ENCODE results near the gene ZBTB38. TPM values are rescaled to one million over a fixed set of nuclear protein-coding genes. Genes with fewer than 3 reads are reported as not detected.

Gene ZBTB38
- total RNA-seq, 4 donors from 2014 or later, result 121 to 171 (median 150) TPM

DNA sequence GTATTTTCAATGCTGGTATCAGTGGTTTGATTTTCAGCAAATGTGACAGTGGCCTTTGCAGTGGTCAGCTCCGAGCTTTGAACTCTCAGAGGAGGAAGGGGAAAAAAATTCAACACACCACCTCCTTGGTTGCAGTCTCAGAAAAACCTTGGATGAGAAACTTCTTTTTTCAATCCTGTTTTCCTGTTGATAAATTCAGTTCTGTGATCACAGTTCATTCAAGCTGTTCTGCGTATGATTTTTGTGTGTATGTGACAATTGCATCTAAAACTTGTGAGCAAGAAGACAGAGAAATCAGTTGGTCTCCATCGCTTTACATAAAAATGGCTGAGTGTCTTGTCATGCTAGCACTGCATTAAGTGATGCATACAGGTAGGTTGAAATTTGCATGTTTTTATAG is 19.2 kb downstream of the ZBTB38 start:
- peak overlapping the region in 1 of 4 donors; percentile 72 for H3K27ac ChIP-seq
- peaks cover 0 to 54% (median 6%) of the 10 kb centered on the region in 4 donors for H3K4me1 ChIP-seq
- H3K9me3 ChIP-seq, result no peaks in the 10 kb centered on the region
- 90 to 93% methylated on average over 3 of the region's 3 CpGs for WGBS, 2 donors
- DNase-seq (ENCODE audit: low spot score in 2 of 2), result no peak
- no peaks in the 10 kb centered on the region for H3K36me3 ChIP-seq
- no peaks in the 10 kb centered on the region for H3K27me3 ChIP-seq
- TF ChIP-seq EP300 (IDR thresholded peaks at IDR 0.05) (no peak), POLR2A (IDR thresholded peaks at IDR 0.05) (no peak)
- TF ChIP-seq, protein P1, sequence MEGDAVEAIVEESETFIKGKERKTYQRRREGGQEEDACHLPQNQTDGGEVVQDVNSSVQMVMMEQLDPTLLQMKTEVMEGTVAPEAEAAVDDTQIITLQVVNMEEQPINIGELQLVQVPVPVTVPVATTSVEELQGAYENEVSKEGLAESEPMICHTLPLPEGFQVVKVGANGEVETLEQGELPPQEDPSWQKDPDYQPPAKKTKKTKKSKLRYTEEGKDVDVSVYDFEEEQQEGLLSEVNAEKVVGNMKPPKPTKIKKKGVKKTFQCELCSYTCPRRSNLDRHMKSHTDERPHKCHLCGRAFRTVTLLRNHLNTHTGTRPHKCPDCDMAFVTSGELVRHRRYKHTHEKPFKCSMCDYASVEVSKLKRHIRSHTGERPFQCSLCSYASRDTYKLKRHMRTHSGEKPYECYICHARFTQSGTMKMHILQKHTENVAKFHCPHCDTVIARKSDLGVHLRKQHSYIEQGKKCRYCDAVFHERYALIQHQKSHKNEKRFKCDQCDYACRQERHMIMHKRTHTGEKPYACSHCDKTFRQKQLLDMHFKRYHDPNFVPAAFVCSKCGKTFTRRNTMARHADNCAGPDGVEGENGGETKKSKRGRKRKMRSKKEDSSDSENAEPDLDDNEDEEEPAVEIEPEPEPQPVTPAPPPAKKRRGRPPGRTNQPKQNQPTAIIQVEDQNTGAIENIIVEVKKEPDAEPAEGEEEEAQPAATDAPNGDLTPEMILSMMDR (IDR thresholded peaks at IDR 0.05), result no peak
- H3K4me3 ChIP-seq, result no peak overlapping the region

DNA sequence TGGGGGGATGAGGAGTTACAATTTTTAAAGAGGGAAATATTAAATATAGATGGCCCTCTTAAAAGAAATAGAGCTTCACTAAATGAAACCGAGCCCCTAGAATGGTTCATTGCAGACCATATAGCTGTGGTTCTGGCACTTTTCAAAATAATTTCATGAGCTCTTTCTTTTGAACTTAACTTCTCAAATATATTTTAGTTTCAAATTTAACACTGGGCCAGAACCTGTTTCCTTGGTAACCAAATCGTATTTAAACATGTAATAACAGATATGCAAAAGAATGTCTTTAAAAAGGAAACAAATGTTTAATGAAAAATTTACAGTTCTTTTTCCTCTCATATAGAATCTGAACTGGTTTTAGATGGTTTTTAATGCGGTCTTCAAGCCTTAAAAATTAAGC is 20.1 kb downstream of the ZBTB38 start:
- DNase-seq (ENCODE audit: low spot score in 2 of 2), result no peak
- TF ChIP-seq EP300 (IDR thresholded peaks at IDR 0.05), result no peak
- no peak for TF ChIP-seq POLR2A (IDR thresholded peaks at IDR 0.05)
- TF ChIP-seq, protein P1 (IDR thresholded peaks at IDR 0.05), result no peak
- Histone ChIP-seq H3K4me3 (no peak overlapping the region), H3K4me1 (peaks cover 0 to 62% (median 6%) of the 10 kb centered on the region in 4 donors), H3K27ac (peak overlapping the region in 2 of 4 donors; percentile 28 to 41), H3K9me3 (no peaks in the 10 kb centered on the region), H3K27me3 (no peaks in the 10 kb centered on the region), H3K36me3 (no peaks in the 10 kb centered on the region)
- 67 to 85% methylated on average over 3 of the region's 3 CpGs for WGBS, 2 donors

DNA sequence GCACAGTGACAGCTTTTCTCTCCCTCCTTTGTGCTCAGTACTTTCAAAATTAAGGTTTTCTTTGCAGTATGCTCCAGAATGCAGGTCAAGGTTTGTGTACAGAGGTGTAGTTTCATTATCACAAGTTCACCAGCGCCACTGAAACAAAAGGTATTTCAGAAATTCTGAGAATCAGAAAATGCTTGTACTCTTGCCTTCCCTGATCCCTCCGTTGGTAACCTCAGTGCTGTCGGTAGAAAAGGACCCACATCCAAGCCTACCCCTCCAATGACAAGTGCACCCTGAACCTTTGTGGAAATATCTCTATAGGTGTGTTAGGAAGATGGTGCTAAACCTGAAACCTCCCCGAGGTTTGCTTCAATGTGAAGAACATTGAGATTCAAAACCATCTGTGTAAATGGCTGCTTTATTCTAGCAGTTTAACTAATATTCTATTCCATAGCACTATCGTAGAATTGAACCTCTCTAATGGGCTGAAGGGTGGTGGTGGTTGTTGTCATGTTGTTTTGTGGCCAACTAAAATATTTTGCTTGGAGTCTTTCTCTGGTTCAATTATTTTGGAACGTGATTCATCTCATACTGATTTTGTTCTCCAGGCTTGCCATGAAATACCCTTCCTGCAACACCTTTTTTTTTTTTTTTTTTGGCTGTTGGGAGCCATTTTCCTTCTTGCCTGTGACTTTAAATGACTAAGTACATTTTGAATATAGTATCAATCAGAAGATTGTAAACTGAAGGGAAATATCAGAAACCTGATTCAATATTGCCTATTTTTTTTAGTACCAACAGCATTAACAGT is 20.7 kb downstream of the ZBTB38 start:
- no peak for DNase-seq (ENCODE audit: low spot score in 2 of 2)
- Histone ChIP-seq H3K36me3 (no peaks in the 10 kb centered on the region), H3K27ac (peak overlapping the region in 2 of 4 donors; percentile 28 to 41), H3K9me3 (no peaks in the 10 kb centered on the region), H3K27me3 (no peaks in the 10 kb centered on the region), H3K4me1 (peaks cover 0 to 69% (median 6%) of the 10 kb centered on the region in 4 donors), H3K4me3 (no peak overlapping the region)
- TF ChIP-seq, protein P1 (IDR thresholded peaks at IDR 0.05), result no peak
- no peak for TF ChIP-seq EP300 (IDR thresholded peaks at IDR 0.05)
- TF ChIP-seq POLR2A (IDR thresholded peaks at IDR 0.05), result no peak
- WGBS, 2 donors, result 66 to 72% methylated on average over 6 of the region's 6 CpGs

DNA sequence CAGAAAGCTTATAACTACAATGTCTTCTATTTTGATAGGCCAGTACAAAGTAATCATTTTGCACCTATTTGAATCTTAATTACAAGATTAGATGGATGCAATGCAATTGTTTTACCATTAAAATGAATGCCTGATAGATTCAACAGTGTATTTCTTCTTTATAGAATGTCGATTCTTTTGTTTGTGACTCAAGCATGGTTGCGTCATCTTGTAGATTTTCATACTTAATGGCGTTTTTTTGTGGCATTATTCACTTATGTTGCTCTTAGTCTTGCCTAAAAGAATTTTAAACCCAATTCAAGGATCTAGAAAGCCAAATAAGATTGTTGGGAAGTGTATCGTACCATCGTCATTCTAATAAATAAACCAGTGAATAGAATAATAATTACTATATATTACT is 21.4 kb downstream of the ZBTB38 start:
- peaks cover 0 to 7% (median 0%) of the 10 kb centered on the region in 3 donors for H3K36me3 ChIP-seq
- H3K4me3 ChIP-seq, result no peak overlapping the region
- H3K27ac ChIP-seq, result no peak overlapping the region
- DNase-seq (ENCODE audit: low spot score in 2 of 2), result no peak
- H3K4me1 ChIP-seq, result peaks cover 0 to 68% (median 6%) of the 10 kb centered on the region in 4 donors
- H3K27me3 ChIP-seq, result no peaks in the 10 kb centered on the region
- H3K9me3 ChIP-seq, result no peaks in the 10 kb centered on the region
- 87 to 90% methylated on average over 5 of the region's 5 CpGs for WGBS, 2 donors
- TF ChIP-seq POLR2A (IDR thresholded peaks at IDR 0.05), result no peak
- TF ChIP-seq EP300 (IDR thresholded peaks at IDR 0.05), result no peak
- TF ChIP-seq, protein P1 (IDR thresholded peaks at IDR 0.05), result no peak

DNA sequence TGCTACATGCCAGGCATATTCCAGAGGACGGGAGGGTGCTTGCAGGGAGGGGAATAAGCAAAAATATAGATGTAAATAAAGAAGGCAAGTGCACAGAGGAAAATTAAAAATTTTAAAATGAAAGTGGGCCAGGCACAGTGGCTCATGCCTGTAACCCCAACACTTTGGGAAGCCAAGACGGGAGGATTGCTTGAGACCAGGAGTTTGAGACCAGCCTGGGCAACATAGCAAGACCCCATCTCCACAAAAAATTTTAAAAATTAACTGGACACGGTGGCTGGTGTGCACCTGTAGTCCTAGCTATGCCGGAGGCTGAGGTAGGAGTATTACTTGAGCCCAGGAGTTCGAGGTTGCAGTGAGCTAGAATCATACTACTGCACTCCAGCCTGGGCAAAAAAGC is 22.4 kb downstream of the ZBTB38 start:
- DNase-seq (ENCODE audit: low spot score in 2 of 2), result no peak
- no peak for TF ChIP-seq EP300 (IDR thresholded peaks at IDR 0.05)
- Histone ChIP-seq H3K9me3 (no peaks in the 10 kb centered on the region), H3K27ac (no peak overlapping the region), H3K4me3 (no peak overlapping the region), H3K27me3 (no peaks in the 10 kb centered on the region), H3K4me1 (peaks cover 0 to 58% (median 2%) of the 10 kb centered on the region in 4 donors), H3K36me3 (peaks cover 0 to 11% (median 0%) of the 10 kb centered on the region in 3 donors)
- WGBS, 2 donors, result 89 to 95% methylated on average over 5 of the region's 5 CpGs

Measured in tibial nerve (tissue), 4 donors.